Cortex of kidney (tissue), 1 donor: Measurements from ENCODE around the gene MIPEP.

Experiments
- DNase-seq: peaks from one replicate; lab custom pipeline; 2025; lab: John Stamatoyannopoulos, UW

MIPEP gene

GRCh38 chr13:23715092-23715761 is 174.0 kb downstream of the MIPEP start:
- no peak for DNase-seq

GRCh38 chr13:23714672-23715071 is 174.5 kb downstream of the MIPEP start:
- DNase-seq, result no peak

GRCh38 chr13:23711355-23711754 is 177.8 kb downstream of the MIPEP start:
- no peak for DNase-seq

- DNase-seq, result no peak
Observed at GRCh38 chr13:23710366-23710765, 178.8 kb downstream of the MIPEP start.

GRCh38 chr13:23709536-23709935 is 179.7 kb downstream of the MIPEP start:
- no peak for DNase-seq

- DNase-seq, result no peak
Observed at GRCh38 chr13:23707674-23708073, 181.5 kb downstream of the MIPEP start.

- DNase-seq, result no peak
Observed at GRCh38 chr13:23705583-23705982, 183.6 kb downstream of the MIPEP start.

GRCh38 chr13:23703246-23703860 is 185.8 kb downstream of the MIPEP start:
- DNase-seq, result no peak

GRCh38 chr13:23701636-23702035 is 187.6 kb downstream of the MIPEP start:
- DNase-seq, result no peak

GRCh38 chr13:23701186-23701585 is 188.0 kb downstream of the MIPEP start:
- DNase-seq, result no peak

GRCh38 chr13:23699271-23699670 is 189.9 kb downstream of the MIPEP start:
- DNase-seq, result no peak

GRCh38 chr13:23697772-23698313 is 191.4 kb downstream of the MIPEP start:
- DNase-seq, result no peak

GRCh38 chr13:23696610-23697009 is 192.6 kb downstream of the MIPEP start:
- no peak for DNase-seq

- no peak for DNase-seq
Observed at GRCh38 chr13:23695711-23696464, 193.3 kb downstream of the MIPEP start.

- no peak for DNase-seq
Observed at GRCh38 chr13:23695196-23695595, 194.0 kb downstream of the MIPEP start.

GRCh38 chr13:23692816-23693215 is 196.4 kb downstream of the MIPEP start:
- DNase-seq, result no peak

GRCh38 chr13:23690668-23691067 is 198.5 kb downstream of the MIPEP start:
- DNase-seq, result no peak

- no peak for DNase-seq
Observed at GRCh38 chr13:23688336-23688735, 200.9 kb downstream of the MIPEP start.

- no peak for DNase-seq
Observed at GRCh38 chr13:23687614-23688013, 201.6 kb downstream of the MIPEP start.

GRCh38 chr13:23686948-23687347 is 202.3 kb downstream of the MIPEP start:
- DNase-seq, result no peak

- DNase-seq, result no peak
Observed at GRCh38 chr13:23685416-23685815, 203.8 kb downstream of the MIPEP start.

- DNase-seq, result no peak
Observed at GRCh38 chr13:23684647-23685046, 204.6 kb downstream of the MIPEP start.

- no peak for DNase-seq
Observed at GRCh38 chr13:23683084-23683483, 206.1 kb downstream of the MIPEP start.
